Upper lobe of left lung (tissue), 4 donors: ENCODE data around the gene TSHZ2.

Source experiments
- CTCF ChIP-seq, 6 experiments: fragments of 450-650 bp in 4 of 6; fragments of 200-600 bp in 2 of 6; sonication (generic) in 2 of 6; IDR thresholded peaks; one replicate each; pipeline ENCODE4 v1.5.1; 2016 to 2019; ENCODE audit warnings: antibody characterized with exemption in 6 of 6
- EP300 ChIP-seq, 4 donors: sonication (generic); formaldehyde crosslinking; IDR thresholded peaks; one replicate each; pipeline ENCODE4 v1.5.1; 2017; ENCODE audit warnings: antibody characterized with exemption in 4 of 4, control low read depth in 2 of 4
- POLR2A ChIP-seq, 4 donors: fragments of 450-650 bp; IDR thresholded peaks; one replicate each; pipeline ENCODE4 v1.5.1; 2016 to 2017; ENCODE audit warnings: antibody characterized with exemption in 4 of 4, mild to moderate bottlenecking in 2 of 4
- POLR2AphosphoS5 ChIP-seq, 2 donors: sonication (generic); formaldehyde crosslinking; IDR thresholded peaks; one replicate each; pipeline ENCODE4 v1.5.1; 2017; ENCODE audit warnings: antibody characterized with exemption in 2 of 2

GRCh38 chr20:53091789-53092188, 119.6 kb downstream of the TSHZ2 start:
- TF ChIP-seq POLR2A (IDR thresholded peaks at IDR 0.05) = no peak
- TF ChIP-seq POLR2AphosphoS5 (IDR thresholded peaks at IDR 0.05) = no peak
- no peak for TF ChIP-seq CTCF (IDR thresholded peaks at IDR 0.05)
- TF ChIP-seq EP300 (IDR thresholded peaks at IDR 0.05) = no peak
